Smooth muscle cell (in vitro differentiated cells): Measurements from ENCODE around the gene VAC14. TPM values are rescaled to one million over a fixed set of nuclear protein-coding genes. Genes with fewer than 3 reads are reported as not detected.

Experiments used
- DNase-seq: peaks from one replicate; lab custom pipeline; 2025; ENCODE audit not compliant: unreplicated experiment; lab: John Stamatoyannopoulos, UW
- H2AFZ ChIP-seq: fragments of 200-600 bp; sonication (generic); 2 replicates; pipeline ENCODE4 v1.6.0; 2016; ENCODE audit warnings: antibody characterized with exemption, low read depth, mild to moderate bottlenecking
- H3F3A ChIP-seq: fragments of 200-600 bp; sonication (generic); 2 replicates; pipeline ENCODE4 v1.6.0; 2017; ENCODE audit warnings: antibody characterized with exemption, low read depth
- H3K27ac ChIP-seq: fragments of 200-600 bp; sonication (generic); 2 replicates; pipeline ENCODE4 v1.5.1; 2016; ENCODE audit warnings: low read depth, mild to moderate bottlenecking
- H3K27me3 ChIP-seq: fragments of 200-600 bp; sonication (generic); 2 replicates; pipeline ENCODE4 v1.6.1; 2016; ENCODE audit warnings: low read depth, mild to moderate bottlenecking
- H3K36me3 ChIP-seq: fragments of 200-600 bp; sonication (generic); 2 replicates; pipeline ENCODE4 v1.5.1; 2016; ENCODE audit warnings: low read depth
- H3K4me1 ChIP-seq: fragments of 200-600 bp; sonication (generic); 2 replicates; pipeline ENCODE4 v1.5.1; 2016; ENCODE audit warnings: low read depth
- H3K4me2 ChIP-seq: fragments of 200-600 bp; sonication (generic); 2 replicates; pipeline ENCODE4 v1.6.0; 2016; ENCODE audit warnings: mild to moderate bottlenecking
- H3K4me3 ChIP-seq: fragments of 200-600 bp; sonication (generic); 2 replicates; pipeline ENCODE4 v1.5.1; 2016; ENCODE audit warnings: mild to moderate bottlenecking
- H3K79me2 ChIP-seq: fragments of 200-600 bp; sonication (generic); 2 replicates; pipeline ENCODE4 v1.6.0; 2016; ENCODE audit warnings: low read depth, mild to moderate bottlenecking
- H3K9ac ChIP-seq: fragments of 200-600 bp; sonication (generic); 2 replicates; pipeline ENCODE4 v1.6.0; 2016; ENCODE audit warnings: low read depth
- H3K9me3 ChIP-seq: fragments of 200-600 bp; sonication (generic); replicated peaks from 2 replicates; pipeline ENCODE4 v1.5.1; 2016; ENCODE audit warnings: low read depth
- H4K20me1 ChIP-seq: fragments of 200-600 bp; sonication (generic); 2 replicates; pipeline ENCODE4 v1.6.0; 2016; ENCODE audit warnings: low read depth
- CTCF ChIP-seq: fragments of 200-600 bp; sonication (generic); IDR thresholded peaks from 2 replicates; pipeline ENCODE4 v1.5.1; 2017; ENCODE audit warnings: borderline replicate concordance, mild to moderate bottlenecking, antibody characterized with exemption; ENCODE audit not compliant: insufficient read depth, poor library complexity, severe bottlenecking
- WGBS: methylation state at CpG from one replicate; pipeline ENCODE4 v1.1.7; 2016; ENCODE audit warnings: low lambda C conversion rate; 5-methylcytosine and 5-hydroxymethylcytosine counted together
- polyA plus RNA-seq: library from polyadenylated mRNA; unstranded; fragments of >200 nt; fragmentation: Nextera tagmentation; extraction: Ambion mirVana; gene quantifications from 2 replicates; pipeline ENCODE4 v1.2.1, GENCODE V29; 2016
- total RNA-seq: library from RNA; depleted of rRNA; stranded (reverse); fragments of >200 nt; gene quantifications from 2 replicates; pipeline ENCODE4 v1.2.3, GENCODE V29; 2014

VAC14 gene
- total and polyA plus RNA-seq, 2 experiments from 2014 or later, result 27.9 to 52.3 TPM

- no peak overlapping the region for H3K27ac ChIP-seq
- H3K36me3 ChIP-seq, result no peaks in the 10 kb centered on the region
- H3K9me3 ChIP-seq, result no peaks in the 10 kb centered on the region
- H3K9ac ChIP-seq, result no peak overlapping the region
- H2AFZ ChIP-seq, result no peak overlapping the region
- TF ChIP-seq CTCF, result no peak
- no peak overlapping the region for H3K4me3 ChIP-seq
- no peaks in the 10 kb centered on the region for H3F3A ChIP-seq
- WGBS, result 87% methylated on average over 2 of the region's 2 CpGs
- no peaks in the 10 kb centered on the region for H3K27me3 ChIP-seq
- H3K4me1 ChIP-seq, result no peaks in the 10 kb centered on the region
- no peaks in the 10 kb centered on the region for H4K20me1 ChIP-seq
- DNase-seq, result no peak
- no peak overlapping the region for H3K4me2 ChIP-seq
- H3K79me2 ChIP-seq, result no peaks in the 10 kb centered on the region
These were observed 148.6 kb downstream of the VAC14 start for GRCh38 chr16:70652322-70652721.

GRCh38 chr16:70651524-70651923 is 149.4 kb downstream of the VAC14 start:
- H3K27me3 ChIP-seq, result no peaks in the 10 kb centered on the region
- TF ChIP-seq CTCF, result no peak
- no peak for DNase-seq
- H3K4me1 ChIP-seq, result no peaks in the 10 kb centered on the region
- H4K20me1 ChIP-seq, result no peaks in the 10 kb centered on the region
- no peaks in the 10 kb centered on the region for H3K9me3 ChIP-seq
- H3F3A ChIP-seq, result no peaks in the 10 kb centered on the region
- no peak overlapping the region for H3K27ac ChIP-seq
- no peak overlapping the region for H3K4me2 ChIP-seq
- H3K9ac ChIP-seq, result no peak overlapping the region
- H3K36me3 ChIP-seq, result no peaks in the 10 kb centered on the region
- no peaks in the 10 kb centered on the region for H3K79me2 ChIP-seq
- WGBS, result 82% methylated on average over 3 of the region's 3 CpGs
- no peak overlapping the region for H2AFZ ChIP-seq
- no peak overlapping the region for H3K4me3 ChIP-seq

GRCh38 chr16:70650216-70650615 is 150.7 kb downstream of the VAC14 start:
- Histone ChIP-seq H4K20me1 (no peaks in the 10 kb centered on the region), H3K27me3 (no peaks in the 10 kb centered on the region), H2AFZ (no peak overlapping the region), H3K79me2 (no peaks in the 10 kb centered on the region), H3K4me2 (no peak overlapping the region), H3K4me3 (no peak overlapping the region), H3K9ac (no peak overlapping the region), H3F3A (no peaks in the 10 kb centered on the region), H3K27ac (no peak overlapping the region), H3K4me1 (no peaks in the 10 kb centered on the region), H3K9me3 (no peaks in the 10 kb centered on the region), H3K36me3 (no peaks in the 10 kb centered on the region)
- no peak for TF ChIP-seq CTCF
- 87% methylated on average over 4 of the region's 4 CpGs for WGBS
- no peak for DNase-seq

- 88% methylated on average over 7 of the region's 7 CpGs for WGBS
- H2AFZ ChIP-seq, result no peak overlapping the region
- H3K27ac ChIP-seq, result no peak overlapping the region
- H3K4me1 ChIP-seq, result no peaks in the 10 kb centered on the region
- no peak for TF ChIP-seq CTCF
- H3K4me2 ChIP-seq, result no peak overlapping the region
- no peaks in the 10 kb centered on the region for H3K27me3 ChIP-seq
- H3K79me2 ChIP-seq, result no peaks in the 10 kb centered on the region
- no peaks in the 10 kb centered on the region for H3K9me3 ChIP-seq
- no peaks in the 10 kb centered on the region for H3K36me3 ChIP-seq
- no peak overlapping the region for H3K4me3 ChIP-seq
- H4K20me1 ChIP-seq, result no peaks in the 10 kb centered on the region
- no peak for DNase-seq
- no peak overlapping the region for H3K9ac ChIP-seq
- no peaks in the 10 kb centered on the region for H3F3A ChIP-seq
These were observed 151.7 kb downstream of the VAC14 start for GRCh38 chr16:70649300-70649699.
